IMR-90 (cell line): ENCODE results near the gene UBA3. TPM values are rescaled to one million over a fixed set of nuclear protein-coding genes. Genes with fewer than 3 reads are reported as not detected.

Experiments
- ATAC-seq: fragments of 200-7000 bp; cut with Tn5 transposase; 2 replicates; pipeline ENCODE4 v1.9.1; 2020; ENCODE audit warnings: low read depth, mild to moderate bottlenecking, moderate library complexity
- BruUV-seq: library from RNA; stranded (reverse); fragments of 400-500 nt; replicated peaks from 2 replicates; lab custom pipeline; 2021; lab: Mats Ljungman, UMichigan
- CTCF ChIA-PET: fragments of 300-600 bp; formaldehyde crosslinking; extraction: SDS; loops from one replicate; lab custom pipeline; 2021; ENCODE audit warnings: antibody characterized with exemption; lab: Yijun Ruan, JAX
- POLR2A ChIA-PET: fragments of 300-600 bp; sonication (Branson Sonifier 250); formaldehyde crosslinking; loops from one replicate; lab custom pipeline; 2022; ENCODE audit warnings: antibody characterized with exemption; ENCODE audit not compliant: unreplicated experiment; lab: Charles Lee
- DNase-seq: peaks from one replicate; pipeline ENCODE4 v3.0.0; 2013
- H2AFZ ChIP-seq: replicated peaks from 2 replicates; pipeline ENCODE3; 2013; ENCODE audit warnings: low read length, mild to moderate bottlenecking; ENCODE audit not compliant: poor library complexity
- H2AK5ac ChIP-seq: 2 replicates; pipeline ENCODE4 v1.6.1; 2013; ENCODE audit warnings: low read depth, low read length, inconsistent platforms
- H2AK9ac ChIP-seq: replicated peaks from 2 replicates; pipeline ENCODE3; 2013; ENCODE audit warnings: mild to moderate bottlenecking, low read depth, low read length, moderate library complexity; ENCODE audit not compliant: poor library complexity
- H2BK120ac ChIP-seq: 2 replicates; pipeline ENCODE4 v1.6.1; 2013; ENCODE audit warnings: low read depth, low read length, inconsistent platforms
- H2BK15ac ChIP-seq: 3 replicates; pipeline ENCODE4 v1.6.1; 2013; ENCODE audit warnings: low read depth, low read length, inconsistent platforms
- H2BK20ac ChIP-seq: 2 replicates; pipeline ENCODE4 v1.6.1; 2013; ENCODE audit warnings: low read depth, mild to moderate bottlenecking, inconsistent platforms, low read length, moderate library complexity
- H2BK5ac ChIP-seq: 2 replicates; pipeline ENCODE4 v1.6.1; 2013; ENCODE audit warnings: mild to moderate bottlenecking, low read depth, low read length, inconsistent platforms; ENCODE audit not compliant: poor library complexity, severe bottlenecking
- H3K14ac ChIP-seq: replicated peaks from 2 replicates; pipeline ENCODE4 v1.6.1; 2013; ENCODE audit warnings: low read depth, low read length, inconsistent platforms
- H3K18ac ChIP-seq: 2 replicates; pipeline ENCODE4 v1.6.1; 2013; ENCODE audit warnings: low read depth, low read length, control low read depth
- H3K23ac ChIP-seq: 2 replicates; pipeline ENCODE4 v1.6.1; 2013; ENCODE audit warnings: low read depth, low read length, inconsistent platforms
- H3K27ac ChIP-seq: 2 replicates; pipeline ENCODE4 v1.5.1; 2013; ENCODE audit warnings: mild to moderate bottlenecking, control low read depth, low read length; ENCODE audit not compliant: insufficient read depth
- H3K27me3 ChIP-seq: 2 replicates; pipeline ENCODE4 v1.6.1; 2013; ENCODE audit warnings: low read length; ENCODE audit not compliant: control insufficient read depth, insufficient read depth
- H3K36me3 ChIP-seq: 2 replicates; pipeline ENCODE4 v1.6.1; 2013; ENCODE audit warnings: low read length, mixed read lengths; ENCODE audit not compliant: control insufficient read depth, insufficient read depth
- H3K4ac ChIP-seq: 2 replicates; pipeline ENCODE4 v1.6.1; 2013; ENCODE audit warnings: low read depth, low read length, inconsistent platforms
- H3K4me1 ChIP-seq: 2 replicates; pipeline ENCODE4 v1.6.1; 2013; ENCODE audit warnings: low read length, mixed read lengths; ENCODE audit not compliant: control insufficient read depth, insufficient read depth
- H3K4me2 ChIP-seq: 2 replicates; pipeline ENCODE4 v1.6.1; 2013; ENCODE audit warnings: low read depth, mild to moderate bottlenecking, control low read depth, low read length, moderate library complexity
- H3K4me3 ChIP-seq: 2 replicates; pipeline ENCODE4 v1.5.1; 2013; ENCODE audit warnings: low read depth, mild to moderate bottlenecking, control low read depth, low read length, moderate library complexity; ENCODE audit not compliant: insufficient read depth
- H3K56ac ChIP-seq: 2 replicates; pipeline ENCODE4 v1.6.1; 2013; ENCODE audit warnings: low read length, inconsistent platforms; ENCODE audit not compliant: insufficient read depth; ENCODE audit errors: extremely low read depth
- H3K79me1 ChIP-seq, 2 experiments: 2 replicates each; pipeline ENCODE4 v1.6.1; 2013; ENCODE audit warnings: low read length in 2 of 2, inconsistent platforms in 1 of 2, low read depth in 1 of 2
- H3K9ac ChIP-seq: 2 replicates; pipeline ENCODE4 v1.6.1; 2013; ENCODE audit warnings: low read depth, low read length, control low read depth
- H3K9me1 ChIP-seq: 2 replicates; pipeline ENCODE4 v1.6.1; 2013; ENCODE audit warnings: low read length, inconsistent platforms; ENCODE audit not compliant: insufficient read depth
- H3K9me3 ChIP-seq: 2 replicates; pipeline ENCODE4 v1.6.1; 2013; ENCODE audit warnings: low read length; ENCODE audit not compliant: control insufficient read depth, insufficient read depth
- H4K20me1 ChIP-seq: 2 replicates; pipeline ENCODE4 v1.6.1; 2013; ENCODE audit warnings: low read length, inconsistent platforms; ENCODE audit not compliant: insufficient read depth
- H4K5ac ChIP-seq: 2 replicates; pipeline ENCODE4 v1.6.1; 2013; ENCODE audit warnings: mild to moderate bottlenecking, low read depth, low read length, control low read depth
- H4K8ac ChIP-seq, 2 experiments: 2 replicates each; pipeline ENCODE4 v1.6.1; 2013; ENCODE audit warnings: low read depth in 2 of 2, low read length in 2 of 2, control low read depth in 1 of 2, inconsistent platforms in 1 of 2
- H4K91ac ChIP-seq: 2 replicates; pipeline ENCODE4 v1.6.1; 2013; ENCODE audit warnings: low read depth, low read length, inconsistent platforms; ENCODE audit not compliant: insufficient read depth
- CEBPB ChIP-seq: IDR thresholded peaks from 2 replicates; pipeline ENCODE4 v1.6.1; 2012; ENCODE audit warnings: low read depth, low read length, improper control_type of control experiment
- MAFK ChIP-seq: IDR thresholded peaks from 2 replicates; pipeline ENCODE4 v1.6.1; 2012; ENCODE audit warnings: low read depth, low read length, improper control_type of control experiment
- NFE2L2 ChIP-seq: fragments of 150-350 bp; IDR thresholded peaks from 2 replicates; pipeline ENCODE4 v1.6.1; 2016; ENCODE audit warnings: low read depth, mild to moderate bottlenecking, low read length
- RAD21 ChIP-seq: IDR thresholded peaks from 2 replicates; pipeline ENCODE4 v1.6.1; 2012; ENCODE audit warnings: low read length, improper control_type of control experiment
- RCOR1 ChIP-seq: IDR thresholded peaks from 2 replicates; pipeline ENCODE4 v1.6.1; 2012; ENCODE audit warnings: mild to moderate bottlenecking, low read length, improper control_type of control experiment; ENCODE audit not compliant: insufficient replicate concordance
- WGBS, 2 experiments: methylation state at CpG; one replicate each; pipeline versions ENCODE4 v1.1.5 to v1.1.7; 2013; ENCODE audit warnings: missing lambda C conversion rate in 2 of 2; ENCODE audit not compliant: insufficient read length in 1 of 2; ENCODE audit errors: extremely low coverage in 2 of 2; 5-methylcytosine and 5-hydroxymethylcytosine counted together
- dilution Hi-C: fragments of 300-500 bp; cut with HindIII; formaldehyde crosslinking; loops from one replicate; pipeline ENCODE4 v1.14.3; 2018; ENCODE audit warnings: low sequenced_read_pairs; ENCODE audit not compliant: unreplicated experiment
- in situ Hi-C: fragments of 300-500 bp; cut with MboI; formaldehyde crosslinking; loops from 3 replicates; pipeline ENCODE4 v1.14.3; 2019; ENCODE audit warnings: low sequenced_read_pairs, inconsistent platforms, mixed read lengths
- intact Hi-C: fragments of 100-400 bp; cut with micrococcal nuclease; formaldehyde crosslinking; loops from 2 replicates; pipeline ENCODE4 v1.10.0; 2022
- polyA plus RNA-seq, 3 experiments: library from polyadenylated mRNA; depleted of rRNA; stranded (reverse); fragments of >200 nt; gene quantifications; 2 replicates each; pipeline ENCODE4 v1.2.3, GENCODE V29; 2012; ENCODE audit warnings: low replicate concordance in 1 of 3
- total RNA-seq: library from RNA; depleted of rRNA; stranded (reverse); fragments of >200 nt; gene quantifications from 2 replicates; pipeline ENCODE4 v1.2.3, GENCODE V29; 2012

UBA3 gene
- total and polyA plus RNA-seq, 2 of the 4 experiments (the other 2 are of a cell fraction): 51.8 to 64.3 TPM

GRCh38 chr3:69096299-69096698 is 16.1 kb upstream of the UBA3 start:
- Histone ChIP-seq H4K8ac (no peak overlapping the region), H4K91ac (no peak overlapping the region), H3K14ac (no peak overlapping the region), H3K9me1 (peaks cover 14% of the 10 kb centered on the region), H3K4ac (no peak overlapping the region), H2AK9ac (no peak overlapping the region), H3K27me3 (no peaks in the 10 kb centered on the region), H3K23ac (no peak overlapping the region), H3K27ac (no peak overlapping the region), H3K4me1 (peaks cover 10% of the 10 kb centered on the region), H2BK120ac (no peak overlapping the region), H3K4me3 (no peak overlapping the region), H2AK5ac (no peak overlapping the region), H2AFZ (no peak overlapping the region), H3K36me3 (peaks cover 7% of the 10 kb centered on the region), H3K56ac (no peak overlapping the region), H3K9ac (no peak overlapping the region), H4K5ac (no peak overlapping the region), H4K20me1 (peaks cover 32% of the 10 kb centered on the region; the same call in 1 of the 2 replicates), H3K18ac (no peak overlapping the region), H2BK20ac (no peak overlapping the region), H3K4me2 (no peak overlapping the region), H2BK15ac (no peak overlapping the region), H3K9me3 (no peaks in the 10 kb centered on the region), H3K79me1 (peaks cover 17 to 65% of the 10 kb centered on the region in 2 experiments), H2BK5ac (no peak overlapping the region)
- BruUV-seq: no TSS peak
- CTCF ChIA-PET: no interaction called here
- POLR2A ChIA-PET: no interaction called here
- dilution Hi-C loops (no loop called here), in situ Hi-C loops (no loop called here), intact Hi-C loops (no loop called here)
- ATAC-seq (no peak), DNase-seq (no peak)
- WGBS, 2 experiments: 100% methylated on average over 3 of the region's 5 CpGs; no CpG with 5 or more reads in 1 of the 2 experiments
- TF ChIP-seq MAFK: no peak
- TF ChIP-seq RAD21: no peak
- TF ChIP-seq RCOR1: no peak
- TF ChIP-seq NFE2L2: no peak
- TF ChIP-seq CEBPB: no peak
